Thyroid gland (tissue), 4 donors: ENCODE measurements around the gene CTNNB1. TPM values are rescaled to one million over a fixed set of nuclear protein-coding genes. Genes with fewer than 3 reads are reported as not detected.

ENCODE experiments used
- DNase-seq, 2 donors: peaks; one replicate each; pipeline ENCODE4 v3.0.0-alpha.2; 2019
- H3K27ac ChIP-seq, 3 donors: fragments of 200-600 bp; sonication (generic); 1 replicate in 2 of 3; 2 replicates in 1 of 3; pipeline ENCODE4 v1.5.1; 2016 to 2019; ENCODE audit warnings: mild to moderate bottlenecking in 1 of 3, moderate library complexity in 1 of 3
- H3K27me3 ChIP-seq: fragments of 200-600 bp; sonication (generic); one replicate; pipeline ENCODE4 v1.5.1; 2019
- H3K36me3 ChIP-seq, 2 donors: fragments of 200-600 bp; sonication (generic); one replicate each; pipeline ENCODE4 v1.5.1; 2016 to 2019
- H3K4me1 ChIP-seq, 2 donors: fragments of 200-600 bp; sonication (generic); one replicate each; pipeline ENCODE4 v1.5.1; 2017 to 2019
- H3K4me3 ChIP-seq, 3 donors: fragments of 200-600 bp; sonication (generic); replicated peaks in 1 of 3; 1 replicate in 2 of 3; 2 replicates in 1 of 3; pipeline ENCODE4 v1.5.1; 2016; ENCODE audit warnings: mild to moderate bottlenecking in 1 of 3
- H3K9me3 ChIP-seq: fragments of 200-600 bp; sonication (generic); one replicate; pipeline ENCODE4 v1.5.1; 2017
- POLR2A ChIP-seq, 2 donors: fragments of 450-650 bp; IDR thresholded peaks; one replicate each; pipeline ENCODE4 v1.6.1; 2017; ENCODE audit warnings: antibody characterized with exemption in 2 of 2, mild to moderate bottlenecking in 2 of 2, moderate library complexity in 1 of 2
- WGBS, 2 donors: methylation state at CpG; one replicate each; pipeline ENCODE4 v1.1.5; 2017; 5-methylcytosine and 5-hydroxymethylcytosine counted together
- intact Hi-C: fragments of 100-400 bp; cut with DNase I; formaldehyde crosslinking; loops from one replicate; pipeline ENCODE4 v1.15.1; 2023
- small RNA-seq: library from RNA; depleted of rRNA; stranded (forward); fragments of <200 nt; gene quantifications from one replicate; pipeline ENCODE3, GENCODE V24; 2016
- total RNA-seq, 4 donors: library from RNA; depleted of rRNA; stranded (reverse); fragments of >200 nt; gene quantifications; one replicate each; pipeline ENCODE4 v1.2.3, GENCODE V29; 2016
- TF ChIP-seq, protein P1 (sequence below), 6 experiments: fragments of 200-600 bp in 3 of 6; fragments of 450-650 bp in 3 of 6; sonication (generic) in 3 of 6; IDR thresholded peaks; one replicate each; pipeline ENCODE4 v1.5.1; 2016 to 2019; ENCODE audit warnings: antibody characterized with exemption in 6 of 6, mild to moderate bottlenecking in 2 of 6, inconsistent platforms in 1 of 6, moderate library complexity in 1 of 6

The CTNNB1 gene
- total RNA-seq, 4 donors from 2014 or later = 454 to 784 (median 579) TPM

DNA sequence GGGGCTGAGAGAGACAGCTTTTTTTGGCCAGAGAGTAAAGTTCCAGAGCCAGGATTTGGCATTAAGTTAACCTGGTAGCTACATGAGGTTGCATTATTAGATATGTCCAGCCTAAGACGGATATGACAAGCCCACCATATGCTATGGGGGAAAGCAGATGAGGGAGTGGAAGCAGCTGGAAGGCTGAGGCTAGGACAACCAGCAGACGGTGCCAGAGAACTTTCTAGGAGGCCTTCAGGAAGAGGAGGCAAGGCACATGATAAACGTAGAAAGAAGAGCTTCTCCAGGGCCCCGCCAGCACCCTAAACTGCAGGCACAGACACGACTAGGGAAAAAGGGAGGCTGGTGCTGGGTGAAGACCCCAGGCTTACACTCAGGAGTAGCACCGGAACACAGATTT, 87.0 kb downstream of the CTNNB1 start:
- no peaks in the 10 kb centered on the region for H3K4me1 ChIP-seq
- TF ChIP-seq POLR2A (IDR thresholded peaks at IDR 0.05) = no peak
- TF ChIP-seq, protein P1, sequence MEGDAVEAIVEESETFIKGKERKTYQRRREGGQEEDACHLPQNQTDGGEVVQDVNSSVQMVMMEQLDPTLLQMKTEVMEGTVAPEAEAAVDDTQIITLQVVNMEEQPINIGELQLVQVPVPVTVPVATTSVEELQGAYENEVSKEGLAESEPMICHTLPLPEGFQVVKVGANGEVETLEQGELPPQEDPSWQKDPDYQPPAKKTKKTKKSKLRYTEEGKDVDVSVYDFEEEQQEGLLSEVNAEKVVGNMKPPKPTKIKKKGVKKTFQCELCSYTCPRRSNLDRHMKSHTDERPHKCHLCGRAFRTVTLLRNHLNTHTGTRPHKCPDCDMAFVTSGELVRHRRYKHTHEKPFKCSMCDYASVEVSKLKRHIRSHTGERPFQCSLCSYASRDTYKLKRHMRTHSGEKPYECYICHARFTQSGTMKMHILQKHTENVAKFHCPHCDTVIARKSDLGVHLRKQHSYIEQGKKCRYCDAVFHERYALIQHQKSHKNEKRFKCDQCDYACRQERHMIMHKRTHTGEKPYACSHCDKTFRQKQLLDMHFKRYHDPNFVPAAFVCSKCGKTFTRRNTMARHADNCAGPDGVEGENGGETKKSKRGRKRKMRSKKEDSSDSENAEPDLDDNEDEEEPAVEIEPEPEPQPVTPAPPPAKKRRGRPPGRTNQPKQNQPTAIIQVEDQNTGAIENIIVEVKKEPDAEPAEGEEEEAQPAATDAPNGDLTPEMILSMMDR (IDR thresholded peaks at IDR 0.05) = no peak
- H3K9me3 ChIP-seq = no peaks in the 10 kb centered on the region
- no peaks in the 10 kb centered on the region for H3K27me3 ChIP-seq
- no peak overlapping the region for H3K27ac ChIP-seq
- H3K4me3 ChIP-seq = no peak overlapping the region
- 82 to 88% methylated on average over 6 of the region's 6 CpGs for WGBS, 2 donors
- intact Hi-C loops = no loop called here
- H3K36me3 ChIP-seq = no peaks in the 10 kb centered on the region
- DNase-seq = no peak

DNA sequence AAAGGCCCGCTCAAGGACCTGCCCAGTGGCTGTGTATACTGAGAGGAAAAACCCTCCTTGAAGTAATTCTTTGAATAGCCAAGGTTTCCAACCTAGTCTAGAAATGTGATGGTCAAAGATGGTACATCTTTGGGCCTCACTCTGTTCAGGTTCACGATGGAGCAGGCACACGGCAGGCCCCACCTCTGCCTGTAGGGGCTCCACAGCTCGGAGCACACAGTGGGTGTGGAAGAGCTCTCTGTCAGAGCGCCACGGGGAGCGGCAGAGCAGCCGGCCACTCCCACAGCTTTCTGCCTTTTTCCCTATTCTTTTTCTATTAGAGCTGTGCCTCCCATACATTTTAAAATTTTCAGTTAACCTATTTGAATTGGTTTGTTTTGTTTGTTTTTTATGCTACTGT, 89.5 kb downstream of the CTNNB1 start:
- H3K36me3 ChIP-seq = no peaks in the 10 kb centered on the region
- no peak for DNase-seq
- 95 to 96% methylated on average over 8 of the region's 8 CpGs for WGBS, 2 donors
- no peaks in the 10 kb centered on the region for H3K4me1 ChIP-seq
- H3K27me3 ChIP-seq = no peaks in the 10 kb centered on the region
- H3K27ac ChIP-seq = no peak overlapping the region
- TF ChIP-seq, protein P1 (IDR thresholded peaks at IDR 0.05) = no peak
- TF ChIP-seq POLR2A (IDR thresholded peaks at IDR 0.05) = no peak
- intact Hi-C loops = no loop called here
- no peak overlapping the region for H3K4me3 ChIP-seq
- H3K9me3 ChIP-seq = no peaks in the 10 kb centered on the region

Small RNAs within 50 kb of the gene (small RNA-seq; reads per million reads assigned to genes)
- not detected for gene MRPS31P1
